HepG2 (cell line): ENCODE results near the gene MTPN. TPM values are rescaled to one million over a fixed set of nuclear protein-coding genes. Genes with fewer than 3 reads are reported as not detected.

Experiments
- ATAC-seq: fragments of 200-7000 bp; cut with Tn5 transposase; 3 replicates; pipeline ENCODE4 v1.9.1; 2020; ENCODE audit warnings: mild to moderate bottlenecking, moderate library complexity
- BruUV-seq: library from RNA; stranded (reverse); fragments of 400-500 nt; replicated peaks from 2 replicates; lab custom pipeline; 2021; lab: Mats Ljungman, UMichigan
- CTCF ChIA-PET: fragments of 300-600 bp; formaldehyde crosslinking; extraction: SDS; loops from one replicate; lab custom pipeline; 2021; ENCODE audit warnings: low total read pairs, inconsistent platforms, low intra/inter-chr PET ratio; lab: Yijun Ruan, JAX
- POLR2A ChIA-PET: fragments of 350-600 bp; sonication (Branson Sonifier 250); formaldehyde crosslinking; loops from one replicate; lab custom pipeline; 2020; ENCODE audit warnings: antibody characterized with exemption, inconsistent platforms; lab: Yijun Ruan, JAX
- DNase-seq: peaks from one replicate; pipeline ENCODE4 v3.0.0-alpha.2; 2015; ENCODE audit warnings: low spot score
- FAIRE-seq: peaks from 3 replicates; lab custom pipeline; 2011; peaks lifted over from hg19 to GRCh38; lab: Jason Lieb, UNC
- H2AFZ ChIP-seq: one replicate; pipeline ENCODE4 v1.6.1; 2011; ENCODE audit warnings: low read length, inconsistent platforms
- H3K27ac ChIP-seq: fragments of 300-600 bp; 3 replicates; pipeline ENCODE4 v1.8.0; 2011; ENCODE audit warnings: mixed run types, mild to moderate bottlenecking, mixed read lengths, low read length, inconsistent platforms; ENCODE audit not compliant: insufficient read depth; ENCODE audit errors: extremely low read length
- H3K27me3 ChIP-seq, 2 experiments: fragments of 200-600 bp in 1 of 2; 2 replicates in 1 of 2; 3 replicates in 1 of 2; pipeline versions ENCODE4 v1.6.0 to v1.8.0; 2011; ENCODE audit warnings: low read length in 2 of 2, mild to moderate bottlenecking in 2 of 2, moderate library complexity in 2 of 2, inconsistent platforms in 1 of 2; ENCODE audit not compliant: insufficient read depth in 2 of 2, control insufficient read depth in 1 of 2
- H3K36me3 ChIP-seq, 2 experiments: fragments of 200-600 bp in 1 of 2; replicated peaks in 1 of 2; 2 replicates in 1 of 2; 3 replicates in 1 of 2; pipeline versions ENCODE4 v1.5.1 to v1.8.0; 2011; ENCODE audit warnings: low read length in 2 of 2, inconsistent platforms in 1 of 2; ENCODE audit not compliant: insufficient read depth in 2 of 2, control insufficient read depth in 1 of 2
- H3K4me1 ChIP-seq: 2 replicates; pipeline ENCODE4 v1.5.1; 2012; ENCODE audit warnings: low read length, inconsistent platforms; ENCODE audit not compliant: insufficient read depth
- H3K4me2 ChIP-seq: 2 replicates; pipeline ENCODE4 v1.6.0; 2011; ENCODE audit warnings: low read depth, low read length, inconsistent platforms
- H3K4me3 ChIP-seq, 3 experiments: fragments of 200-600 bp in 1 of 3; sonication (generic), shearing (Covaris generic) in 1 of 3; replicated peaks in 1 of 3; 2 replicates each; pipeline ENCODE4 v1.5.1; 2011 to 2016; ENCODE audit warnings: low read length in 3 of 3, inconsistent platforms in 2 of 3, low read depth in 2 of 3, mild to moderate bottlenecking in 2 of 3, control low read depth in 1 of 3, mixed read lengths in 1 of 3; ENCODE audit not compliant: insufficient read depth in 1 of 3
- H3K79me2 ChIP-seq: one replicate; pipeline ENCODE4 v1.6.1; 2011; ENCODE audit warnings: low read length, inconsistent platforms; ENCODE audit not compliant: insufficient read depth
- H3K9ac ChIP-seq: 2 replicates; pipeline ENCODE4 v1.6.0; 2011; ENCODE audit warnings: mild to moderate bottlenecking, low read depth, low read length, inconsistent platforms; ENCODE audit not compliant: insufficient read depth
- H3K9me3 ChIP-seq: 2 replicates; pipeline ENCODE4 v1.5.1; 2012; ENCODE audit warnings: mild to moderate bottlenecking, low read length
- H4K20me1 ChIP-seq: 2 replicates; pipeline ENCODE4 v1.6.0; 2011; ENCODE audit warnings: inconsistent platforms, mild to moderate bottlenecking, low read length, moderate library complexity; ENCODE audit not compliant: insufficient read depth
- DNMT3B ChIP-seq: conservative IDR thresholded peaks from 2 replicates; pipeline ENCODE4 v1.6.1; 2016; ENCODE audit warnings: missing biosample characterization, control low read depth
- KAT7 ChIP-seq: IDR thresholded peaks from 2 replicates; pipeline ENCODE4 v1.6.1; 2018; ENCODE audit warnings: borderline replicate concordance, missing compliant biosample characterization
- RORA ChIP-seq: sonication (generic); formaldehyde crosslinking; IDR thresholded peaks from 2 replicates; pipeline ENCODE4 v1.5.0; 2020; ENCODE audit warnings: mild to moderate bottlenecking, missing genetic modification reagents, moderate library complexity
- TSC22D2 ChIP-seq: sonication (generic); formaldehyde crosslinking; IDR thresholded peaks from 2 replicates; pipeline ENCODE4 v1.5.1; 2020; ENCODE audit warnings: missing genetic modification reagents, mild to moderate bottlenecking, borderline replicate concordance
- ZNF24 ChIP-seq: fragments of 450-650 bp; IDR thresholded peaks from 2 replicates; pipeline ENCODE4 v1.6.1; 2017; ENCODE audit warnings: antibody characterized with exemption, mild to moderate bottlenecking
- ZNF557 ChIP-seq: sonication (generic); formaldehyde crosslinking; IDR thresholded peaks from 2 replicates; pipeline ENCODE4 v1.4.0; 2020; ENCODE audit warnings: missing genetic modification reagents
- ZNF644 ChIP-seq: IDR thresholded peaks from 2 replicates; pipeline ENCODE4 v1.6.1; 2016; ENCODE audit warnings: low read depth
- ZNF768 ChIP-seq: sonication (generic); formaldehyde crosslinking; IDR thresholded peaks from 2 replicates; pipeline ENCODE4 v1.4.0; 2020; ENCODE audit warnings: missing genetic modification reagents
- ZNF775 ChIP-seq: sonication (generic); formaldehyde crosslinking; IDR thresholded peaks from 2 replicates; pipeline ENCODE4 v1.4.0; 2020; ENCODE audit warnings: missing genetic modification reagents, mild to moderate bottlenecking, moderate library complexity, borderline replicate concordance
- in situ Hi-C: cut with HindIII; loops from 2 replicates; pipeline ENCODE4 v1.10.0; 2017; ENCODE audit warnings: low pct_unique_long_range_greater_than_20kb; ENCODE audit not compliant: extremely low pct_ligation_motif_present
- intact Hi-C: fragments of 100-400 bp; cut with micrococcal nuclease; formaldehyde crosslinking; loops from one replicate; pipeline ENCODE4 v1.10.0; 2022; ENCODE audit not compliant: unreplicated experiment
- polyA plus RNA-seq, 8 experiments: library from polyadenylated mRNA; depleted of rRNA in 3 of 8; stranded (reverse) in 7 of 8; unstranded in 1 of 8; fragments of >200 nt; fragmentation: Illumina TruSeq in 4 of 8; extraction: Trizol in 4 of 8; gene quantifications; 2 replicates each; pipeline versions ENCODE4 v1.2.1 to v1.2.3, GENCODE V29; 2011 to 2016; ENCODE audit warnings: low read depth in 4 of 8, missing spikeins in 1 of 8, mixed read lengths in 1 of 8; ENCODE audit not compliant: insufficient read depth in 1 of 8
- total RNA-seq, 5 experiments: library from RNA; depleted of rRNA; stranded (reverse); fragments of >200 nt; fragmentation: Illumina TruSeq; extraction: Trizol; gene quantifications; 2 replicates each; pipeline ENCODE4 v1.2.3, GENCODE V29; 2016; ENCODE audit warnings: low read depth in 1 of 5
- TF ChIP-seq, protein P1 (sequence below): sonication (generic); formaldehyde crosslinking; IDR thresholded peaks from 2 replicates; pipeline ENCODE4 v1.8.0; 2022; ENCODE audit warnings: missing genetic modification reagents, mild to moderate bottlenecking, borderline replicate concordance
- TF ChIP-seq, protein P2 (sequence below): sonication (generic); formaldehyde crosslinking; IDR thresholded peaks from 2 replicates; pipeline ENCODE4 v1.5.0; 2020; ENCODE audit warnings: mild to moderate bottlenecking, low read depth, missing genetic modification reagents, borderline replicate concordance
- TF ChIP-seq, protein P3 (sequence below): sonication (generic); formaldehyde crosslinking; IDR thresholded peaks from 2 replicates; pipeline ENCODE4 v1.5.0; 2020; ENCODE audit warnings: missing genetic modification reagents
- TF ChIP-seq, protein P4 (sequence below): sonication (generic); formaldehyde crosslinking; IDR thresholded peaks from 2 replicates; pipeline ENCODE4 v1.5.1; 2020; ENCODE audit warnings: missing genetic modification reagents, mild to moderate bottlenecking, borderline replicate concordance
- TF ChIP-seq, protein P5 (sequence below): sonication (generic); formaldehyde crosslinking; IDR thresholded peaks from 2 replicates; pipeline ENCODE4 v1.9.0; 2022; ENCODE audit warnings: missing genetic modification reagents, mild to moderate bottlenecking, borderline replicate concordance
- TF ChIP-seq, protein P6 (sequence below): sonication (generic); formaldehyde crosslinking; IDR thresholded peaks from 2 replicates; pipeline ENCODE4 v1.4.0; 2020; ENCODE audit warnings: mild to moderate bottlenecking, missing genetic modification reagents

MTPN gene
- total and polyA plus RNA-seq, 2 of the 13 experiments (the other 11 are each of a cell fraction or from before 2014, with no cell fraction given), result 31.1 to 71.7 TPM

DNA sequence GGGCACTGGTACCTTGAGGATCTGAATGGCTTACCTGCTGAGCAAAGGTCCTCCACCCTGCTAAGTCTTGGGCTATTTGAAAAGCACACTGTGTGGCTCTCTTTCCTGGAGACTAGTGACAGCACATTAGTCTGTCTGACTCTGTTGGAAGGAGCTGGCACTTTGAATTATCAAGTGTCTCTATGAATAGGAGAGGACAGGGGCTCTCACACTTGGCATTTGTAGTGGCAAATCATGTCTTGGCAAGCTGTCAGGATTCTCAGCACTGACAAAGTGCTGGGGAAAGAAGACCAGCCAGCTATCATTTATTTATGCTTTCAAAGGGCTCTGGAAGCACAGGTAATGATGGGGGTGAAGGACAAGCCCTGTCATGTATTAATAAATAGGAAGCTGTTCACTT lies 62.8 kb downstream of the MTPN start:
- ATAC-seq (no peak), DNase-seq (no peak), FAIRE-seq (no peak)
- no peak overlapping the region for H3K4me3 ChIP-seq
- H3K27me3 ChIP-seq, result no peaks in the 10 kb centered on the region
- in situ Hi-C loops (no loop called here), intact Hi-C loops (no loop called here)
- BruUV-seq, result no TSS peak
- H3K4me1 ChIP-seq, result no peaks in the 10 kb centered on the region
- H3K79me2 ChIP-seq, result no peaks in the 10 kb centered on the region
- no peak overlapping the region for H3K9ac ChIP-seq
- no peak overlapping the region for H3K27ac ChIP-seq
- no peak overlapping the region for H3K4me2 ChIP-seq
- no peaks in the 10 kb centered on the region for H3K36me3 ChIP-seq
- ChIA-PET CTCF (no interaction called here), POLR2A (no interaction called here)
- H3K9me3 ChIP-seq, result no peaks in the 10 kb centered on the region
- H2AFZ ChIP-seq, result no peak overlapping the region
- H4K20me1 ChIP-seq, result no peaks in the 10 kb centered on the region
- TF ChIP-seq ZNF768 (CRISPR knock-in tag) (no peak), RORA (CRISPR knock-in tag) (no peak), ZNF775 (CRISPR knock-in tag) (no peak), KAT7 (CRISPR knock-in tag) (no peak), TSC22D2 (no peak), ZNF24 (no peak), ZNF644 (CRISPR knock-in tag) (no peak), DNMT3B (CRISPR knock-in tag) (no peak), ZNF557 (no peak)
- TF ChIP-seq, protein P1, sequence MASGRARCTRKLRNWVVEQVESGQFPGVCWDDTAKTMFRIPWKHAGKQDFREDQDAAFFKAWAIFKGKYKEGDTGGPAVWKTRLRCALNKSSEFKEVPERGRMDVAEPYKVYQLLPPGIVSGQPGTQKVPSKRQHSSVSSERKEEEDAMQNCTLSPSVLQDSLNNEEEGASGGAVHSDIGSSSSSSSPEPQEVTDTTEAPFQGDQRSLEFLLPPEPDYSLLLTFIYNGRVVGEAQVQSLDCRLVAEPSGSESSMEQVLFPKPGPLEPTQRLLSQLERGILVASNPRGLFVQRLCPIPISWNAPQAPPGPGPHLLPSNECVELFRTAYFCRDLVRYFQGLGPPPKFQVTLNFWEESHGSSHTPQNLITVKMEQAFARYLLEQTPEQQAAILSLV (CRISPR knock-in tag), result no peak
- TF ChIP-seq, protein P2, sequence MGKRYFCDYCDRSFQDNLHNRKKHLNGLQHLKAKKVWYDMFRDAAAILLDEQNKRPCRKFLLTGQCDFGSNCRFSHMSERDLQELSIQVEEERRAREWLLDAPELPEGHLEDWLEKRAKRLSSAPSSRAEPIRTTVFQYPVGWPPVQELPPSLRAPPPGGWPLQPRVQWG (CRISPR knock-in tag), result no peak
- TF ChIP-seq, protein P3, sequence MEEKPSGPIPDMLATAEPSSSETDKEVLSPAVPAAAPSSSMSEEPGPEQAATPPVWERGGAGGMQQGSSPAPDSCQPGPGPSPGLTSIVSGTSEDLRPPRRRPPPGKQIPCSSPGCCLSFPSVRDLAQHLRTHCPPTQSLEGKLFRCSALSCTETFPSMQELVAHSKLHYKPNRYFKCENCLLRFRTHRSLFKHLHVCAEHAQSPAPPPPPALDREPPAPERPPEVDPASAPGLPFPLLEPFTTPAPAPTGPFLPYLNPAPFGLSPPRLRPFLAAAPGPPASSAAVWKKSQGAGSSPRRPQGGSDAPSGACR (CRISPR knock-in tag), result no peak
- TF ChIP-seq, protein P4, sequence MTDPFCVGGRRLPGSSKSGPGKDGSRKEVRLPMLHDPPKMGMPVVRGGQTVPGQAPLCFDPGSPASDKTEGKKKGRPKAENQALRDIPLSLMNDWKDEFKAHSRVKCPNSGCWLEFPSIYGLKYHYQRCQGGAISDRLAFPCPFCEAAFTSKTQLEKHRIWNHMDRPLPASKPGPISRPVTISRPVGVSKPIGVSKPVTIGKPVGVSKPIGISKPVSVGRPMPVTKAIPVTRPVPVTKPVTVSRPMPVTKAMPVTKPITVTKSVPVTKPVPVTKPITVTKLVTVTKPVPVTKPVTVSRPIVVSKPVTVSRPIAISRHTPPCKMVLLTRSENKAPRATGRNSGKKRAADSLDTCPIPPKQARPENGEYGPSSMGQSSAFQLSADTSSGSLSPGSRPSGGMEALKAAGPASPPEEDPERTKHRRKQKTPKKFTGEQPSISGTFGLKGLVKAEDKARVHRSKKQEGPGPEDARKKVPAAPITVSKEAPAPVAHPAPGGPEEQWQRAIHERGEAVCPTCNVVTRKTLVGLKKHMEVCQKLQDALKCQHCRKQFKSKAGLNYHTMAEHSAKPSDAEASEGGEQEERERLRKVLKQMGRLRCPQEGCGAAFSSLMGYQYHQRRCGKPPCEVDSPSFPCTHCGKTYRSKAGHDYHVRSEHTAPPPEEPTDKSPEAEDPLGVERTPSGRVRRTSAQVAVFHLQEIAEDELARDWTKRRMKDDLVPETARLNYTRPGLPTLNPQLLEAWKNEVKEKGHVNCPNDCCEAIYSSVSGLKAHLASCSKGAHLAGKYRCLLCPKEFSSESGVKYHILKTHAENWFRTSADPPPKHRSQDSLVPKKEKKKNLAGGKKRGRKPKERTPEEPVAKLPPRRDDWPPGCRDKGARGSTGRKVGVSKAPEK (CRISPR knock-in tag), result no peak
- TF ChIP-seq, protein P5, sequence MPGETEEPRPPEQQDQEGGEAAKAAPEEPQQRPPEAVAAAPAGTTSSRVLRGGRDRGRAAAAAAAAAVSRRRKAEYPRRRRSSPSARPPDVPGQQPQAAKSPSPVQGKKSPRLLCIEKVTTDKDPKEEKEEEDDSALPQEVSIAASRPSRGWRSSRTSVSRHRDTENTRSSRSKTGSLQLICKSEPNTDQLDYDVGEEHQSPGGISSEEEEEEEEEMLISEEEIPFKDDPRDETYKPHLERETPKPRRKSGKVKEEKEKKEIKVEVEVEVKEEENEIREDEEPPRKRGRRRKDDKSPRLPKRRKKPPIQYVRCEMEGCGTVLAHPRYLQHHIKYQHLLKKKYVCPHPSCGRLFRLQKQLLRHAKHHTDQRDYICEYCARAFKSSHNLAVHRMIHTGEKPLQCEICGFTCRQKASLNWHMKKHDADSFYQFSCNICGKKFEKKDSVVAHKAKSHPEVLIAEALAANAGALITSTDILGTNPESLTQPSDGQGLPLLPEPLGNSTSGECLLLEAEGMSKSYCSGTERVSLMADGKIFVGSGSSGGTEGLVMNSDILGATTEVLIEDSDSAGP, result no peak
- TF ChIP-seq, protein P6, sequence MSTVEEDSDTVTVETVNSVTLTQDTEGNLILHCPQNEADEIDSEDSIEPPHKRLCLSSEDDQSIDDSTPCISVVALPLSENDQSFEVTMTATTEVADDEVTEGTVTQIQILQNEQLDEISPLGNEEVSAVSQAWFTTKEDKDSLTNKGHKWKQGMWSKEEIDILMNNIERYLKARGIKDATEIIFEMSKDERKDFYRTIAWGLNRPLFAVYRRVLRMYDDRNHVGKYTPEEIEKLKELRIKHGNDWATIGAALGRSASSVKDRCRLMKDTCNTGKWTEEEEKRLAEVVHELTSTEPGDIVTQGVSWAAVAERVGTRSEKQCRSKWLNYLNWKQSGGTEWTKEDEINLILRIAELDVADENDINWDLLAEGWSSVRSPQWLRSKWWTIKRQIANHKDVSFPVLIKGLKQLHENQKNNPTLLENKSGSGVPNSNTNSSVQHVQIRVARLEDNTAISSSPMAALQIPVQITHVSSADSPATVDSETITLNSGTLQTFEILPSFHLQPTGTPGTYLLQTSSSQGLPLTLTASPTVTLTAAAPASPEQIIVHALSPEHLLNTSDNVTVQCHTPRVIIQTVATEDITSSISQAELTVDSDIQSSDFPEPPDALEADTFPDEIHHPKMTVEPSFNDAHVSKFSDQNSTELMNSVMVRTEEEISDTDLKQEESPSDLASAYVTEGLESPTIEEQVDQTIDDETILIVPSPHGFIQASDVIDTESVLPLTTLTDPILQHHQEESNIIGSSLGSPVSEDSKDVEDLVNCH, result no peak
